ENCODE results near the gene KLF15.

- TF ChIP-seq CTCF (IDR thresholded peaks at IDR 0.05) = no peak
- TF ChIP-seq EZH2 (IDR thresholded peaks at IDR 0.05; ENCODE audit: borderline replicate concordance, insufficient read depth, low read depth, low read length, poor library complexity, severe bottlenecking) = no peak
Observed at GRCh38 chr3:126373146-126373613, 16.0 kb upstream of the KLF15 start.

All from B cell (primary cell).